GM19438 (cell line): ENCODE measurements around the gene PEX14.

Source experiments
- ATAC-seq: cut with Tn5 transposase; IDR thresholded peaks from one replicate; pipeline ENCODE4 v1.9.1; 2021; ENCODE audit warnings: low read depth; ENCODE audit not compliant: unreplicated experiment

The PEX14 gene

DNA sequence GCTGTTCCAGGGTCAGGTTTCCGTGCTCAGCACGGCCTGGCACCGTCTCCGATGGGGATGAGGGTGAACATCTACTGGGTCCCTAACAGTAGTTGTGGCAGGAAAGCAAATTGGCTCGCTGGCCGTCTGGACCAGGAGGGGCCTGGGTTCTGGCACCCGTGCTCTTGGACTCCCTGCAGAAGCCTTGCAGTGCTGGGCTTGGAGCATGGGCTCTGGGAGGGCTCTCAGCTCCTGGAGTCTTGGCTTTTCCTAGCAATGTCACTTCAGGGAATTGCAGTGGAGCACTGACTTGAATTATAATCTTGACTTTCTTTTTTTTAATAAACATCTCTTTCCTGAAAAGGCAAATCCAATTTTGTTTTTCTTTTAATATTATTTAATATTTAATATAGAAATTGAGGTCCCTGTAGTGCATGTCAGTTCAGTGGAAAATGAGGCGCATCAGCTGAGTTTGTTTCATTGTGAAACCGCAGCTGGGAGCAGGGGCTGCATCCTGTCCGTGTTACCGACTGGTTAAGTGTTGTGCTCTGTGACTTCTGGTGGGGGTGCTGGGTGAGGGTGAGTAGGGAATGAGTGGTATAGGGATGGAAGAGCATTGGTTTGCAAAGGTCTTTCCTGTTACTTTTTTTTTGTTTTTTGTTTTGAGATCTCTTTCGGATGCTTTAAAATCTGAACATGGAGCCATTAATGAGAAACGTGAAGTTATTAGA lies 64.1 kb downstream of the PEX14 start:
- no peak for ATAC-seq

DNA sequence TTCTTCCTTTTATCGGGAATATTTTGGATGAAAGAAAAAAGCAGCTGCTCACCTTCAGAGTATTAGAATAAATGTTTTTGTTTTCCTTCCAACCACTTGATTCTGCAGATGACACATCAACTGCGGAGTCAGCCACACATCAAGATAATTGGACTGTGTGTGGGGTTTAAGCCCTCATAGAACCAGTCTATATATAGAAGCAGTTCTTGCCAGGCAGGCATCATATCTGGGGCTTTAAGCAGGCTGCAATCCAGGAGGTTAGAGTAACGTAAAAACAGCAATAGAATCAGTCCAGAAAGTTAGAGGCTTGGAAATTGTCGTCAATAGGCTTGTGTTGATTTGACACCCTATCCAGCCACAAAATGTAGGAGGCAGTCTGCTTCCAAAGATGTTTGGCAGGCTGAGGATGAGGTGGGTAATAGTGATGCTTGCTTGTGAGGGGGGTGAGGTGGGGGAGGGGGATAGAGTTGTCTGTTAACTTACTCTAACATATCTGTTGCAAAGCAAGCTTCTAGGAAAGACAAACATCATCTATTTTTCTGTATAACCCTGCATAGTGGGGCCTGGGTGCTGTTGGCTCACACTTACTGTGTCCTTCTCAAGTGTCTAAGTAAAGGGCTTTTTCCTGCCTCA lies 64.8 kb downstream of the PEX14 start:
- ATAC-seq: no peak

DNA sequence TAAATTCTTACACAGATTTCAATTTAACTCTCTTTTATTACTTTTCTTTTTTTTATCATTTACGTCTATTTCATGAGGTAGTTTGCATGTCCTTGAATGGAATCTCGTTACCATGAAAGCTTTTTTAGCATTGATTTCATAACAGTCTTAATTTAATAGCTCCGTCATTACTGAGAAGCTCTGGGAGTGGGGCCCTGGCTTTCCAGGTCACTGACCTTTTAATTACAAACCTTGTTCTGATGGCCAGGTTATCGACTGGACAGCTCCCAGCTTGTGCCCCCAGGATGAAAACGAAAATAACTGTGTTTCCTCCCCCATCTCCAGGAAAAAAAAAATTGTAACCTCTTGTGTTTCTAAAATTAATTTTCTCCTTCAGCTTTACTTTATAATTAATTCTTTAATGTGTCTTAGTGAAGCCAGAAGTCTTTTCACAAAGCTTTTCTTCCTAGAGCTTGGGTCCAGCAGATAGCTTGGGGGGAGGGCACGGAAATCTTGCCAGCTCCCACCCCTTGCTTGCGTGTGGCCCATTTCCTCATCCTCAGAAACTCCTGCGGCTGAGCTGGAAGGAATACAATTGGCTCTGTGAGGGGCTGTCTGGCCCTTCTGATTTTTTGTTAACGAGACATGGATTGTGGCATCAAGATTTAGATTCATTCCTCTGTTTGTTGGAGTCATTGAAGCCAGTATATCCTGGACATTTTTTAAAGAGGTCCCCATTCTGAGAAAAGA lies 65.7 kb downstream of the PEX14 start:
- no peak for ATAC-seq

DNA sequence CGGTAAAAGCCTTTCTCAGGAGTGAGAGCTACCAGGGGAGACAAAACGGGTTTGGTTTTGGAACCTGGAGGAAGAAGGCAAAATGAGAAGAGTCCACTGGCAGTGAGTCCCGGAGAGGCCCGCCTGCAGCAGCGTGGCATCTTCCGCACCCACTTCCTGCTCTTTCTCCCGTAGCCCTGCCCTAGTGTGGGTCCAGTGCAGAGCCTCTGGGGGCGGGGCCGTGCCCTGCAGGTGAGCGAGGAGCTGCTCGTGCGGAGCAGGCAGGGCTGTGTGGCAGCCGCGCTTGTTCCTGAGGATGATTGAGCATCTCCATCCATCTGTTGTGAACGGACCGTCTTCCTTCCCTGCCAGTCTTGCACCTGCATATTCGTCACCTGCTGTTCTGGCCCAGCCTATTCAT lies 66.5 kb downstream of the PEX14 start:
- ATAC-seq: no peak

DNA sequence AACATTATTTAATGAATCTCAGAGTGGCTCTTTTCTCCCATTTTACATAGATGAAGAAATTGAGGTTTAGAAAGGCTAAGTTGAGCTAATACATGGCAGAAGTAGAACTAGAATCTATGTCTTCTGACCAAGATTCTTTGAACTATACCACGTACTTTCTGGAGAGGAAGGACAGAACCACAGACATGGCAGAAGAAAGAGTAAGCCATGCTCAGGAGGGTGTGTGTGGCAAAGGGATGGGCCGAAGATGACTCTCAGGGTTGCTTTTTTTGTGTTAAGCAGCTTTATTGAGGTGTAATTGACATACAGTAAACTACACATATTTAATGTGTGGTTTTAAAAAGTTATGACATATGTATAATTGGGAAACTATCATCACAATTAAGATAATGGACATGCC lies 69.5 kb downstream of the PEX14 start:
- no peak for ATAC-seq

DNA sequence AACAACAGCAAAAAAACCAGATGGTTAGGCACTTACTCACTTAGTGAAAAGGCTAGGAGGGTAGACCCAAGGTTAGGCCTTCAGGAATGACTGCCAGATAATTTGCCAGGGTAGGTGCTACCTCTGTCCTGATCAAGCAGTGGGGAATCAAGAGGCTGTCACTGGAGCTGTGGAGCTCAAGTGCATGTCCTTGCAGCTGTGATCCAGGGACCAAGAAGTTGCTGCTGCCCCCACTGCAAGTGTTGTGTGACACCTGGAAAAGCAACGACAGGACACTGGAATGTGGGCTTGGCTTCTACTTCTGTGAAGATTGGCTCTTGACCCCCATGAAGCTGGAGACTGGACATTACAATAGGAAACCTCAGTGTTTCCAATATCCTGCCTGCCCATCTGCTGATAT lies 72.1 kb downstream of the PEX14 start:
- ATAC-seq: no peak

DNA sequence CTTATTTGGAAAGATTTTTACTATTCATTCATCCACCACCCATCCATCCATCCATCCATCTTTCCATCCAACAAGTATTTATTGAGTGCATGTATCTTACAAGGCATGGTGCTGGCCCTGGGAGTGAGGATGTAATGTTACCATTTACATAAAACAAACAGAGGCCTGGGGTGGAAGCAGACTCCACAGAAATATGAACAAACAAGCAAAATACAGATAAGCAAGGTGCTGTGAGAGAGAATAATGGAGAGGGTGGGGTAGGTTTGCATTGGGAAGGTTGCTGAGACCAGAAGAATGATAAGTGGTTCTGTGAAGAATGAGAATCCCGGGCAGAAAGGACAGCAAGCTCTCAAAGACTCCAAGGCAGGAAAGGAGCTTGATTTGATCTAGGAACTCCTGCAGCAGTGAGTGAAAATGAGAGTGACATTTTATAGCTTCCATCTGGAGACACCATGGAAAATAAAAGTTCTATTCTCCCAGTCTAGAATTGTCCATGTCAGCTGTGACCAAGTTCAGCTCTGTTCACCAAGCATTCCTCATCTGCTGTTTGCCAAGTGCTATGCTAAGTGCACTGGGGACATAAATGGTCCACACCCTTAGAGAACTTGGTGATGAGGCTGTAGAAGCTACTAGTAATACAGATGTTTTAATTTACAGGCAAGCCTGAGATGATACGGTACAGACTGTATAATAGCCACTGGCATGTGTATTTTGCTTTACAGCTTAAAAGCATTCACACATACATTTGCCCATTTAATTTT lies 75.3 kb downstream of the PEX14 start:
- ATAC-seq: no peak

DNA sequence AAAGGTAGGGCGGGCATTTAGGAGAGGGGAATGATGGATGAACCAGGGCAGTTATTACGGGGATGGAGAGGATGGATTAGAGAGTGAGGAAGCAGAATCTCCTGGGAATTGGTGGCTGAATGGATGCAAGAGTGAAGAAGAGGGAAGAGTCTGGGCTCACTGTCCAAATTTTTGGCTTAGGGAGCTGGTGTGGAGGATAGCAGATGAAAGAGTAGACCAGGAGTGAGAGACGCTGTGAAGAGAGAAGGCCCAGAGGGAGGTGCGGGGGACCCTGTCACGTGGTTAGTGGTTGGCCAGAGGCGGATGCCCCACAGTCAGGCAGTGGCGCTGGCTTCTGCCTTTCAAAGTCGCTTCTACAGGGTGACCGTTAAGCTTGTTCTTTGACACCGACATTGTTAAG lies 78.4 kb downstream of the PEX14 start:
- ATAC-seq: no peak

DNA sequence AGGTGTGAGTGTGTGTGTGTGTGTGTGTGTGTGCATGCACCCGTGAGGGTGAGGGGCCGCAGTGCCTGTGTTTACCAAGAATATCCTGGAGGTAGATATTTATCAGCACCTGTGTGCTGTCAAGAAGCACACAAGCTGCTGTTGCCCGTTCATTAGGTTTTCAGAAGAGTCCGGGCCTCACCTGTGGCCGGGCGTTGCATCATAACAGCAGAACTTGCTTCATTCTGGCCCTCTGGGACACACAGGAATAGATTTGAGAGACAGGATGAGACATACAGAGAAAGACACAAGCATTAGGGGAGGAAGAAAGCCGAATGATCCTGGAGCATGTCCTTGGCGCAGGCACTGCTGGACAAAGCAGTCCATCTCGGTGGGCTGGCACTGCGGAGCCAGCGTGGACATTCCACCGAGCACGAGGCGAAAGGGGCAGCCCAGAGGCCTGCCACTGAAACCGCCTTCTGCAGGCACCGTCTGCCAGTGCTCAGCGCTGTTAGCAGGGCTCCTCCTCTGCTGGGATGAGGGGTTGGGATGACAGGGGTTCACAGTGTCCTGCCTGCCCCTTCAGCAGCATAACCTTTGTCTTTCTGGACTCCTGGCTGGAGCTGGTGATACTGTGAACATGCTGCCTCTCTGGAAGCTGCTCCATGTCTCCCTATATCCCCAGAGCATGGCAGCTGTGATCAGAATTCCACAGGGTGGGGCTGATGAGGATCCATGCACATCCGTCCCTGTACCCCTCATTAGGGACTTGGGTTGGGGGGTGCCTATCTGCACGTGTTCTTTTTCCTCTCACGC lies 81.1 kb downstream of the PEX14 start:
- ATAC-seq: no peak

DNA sequence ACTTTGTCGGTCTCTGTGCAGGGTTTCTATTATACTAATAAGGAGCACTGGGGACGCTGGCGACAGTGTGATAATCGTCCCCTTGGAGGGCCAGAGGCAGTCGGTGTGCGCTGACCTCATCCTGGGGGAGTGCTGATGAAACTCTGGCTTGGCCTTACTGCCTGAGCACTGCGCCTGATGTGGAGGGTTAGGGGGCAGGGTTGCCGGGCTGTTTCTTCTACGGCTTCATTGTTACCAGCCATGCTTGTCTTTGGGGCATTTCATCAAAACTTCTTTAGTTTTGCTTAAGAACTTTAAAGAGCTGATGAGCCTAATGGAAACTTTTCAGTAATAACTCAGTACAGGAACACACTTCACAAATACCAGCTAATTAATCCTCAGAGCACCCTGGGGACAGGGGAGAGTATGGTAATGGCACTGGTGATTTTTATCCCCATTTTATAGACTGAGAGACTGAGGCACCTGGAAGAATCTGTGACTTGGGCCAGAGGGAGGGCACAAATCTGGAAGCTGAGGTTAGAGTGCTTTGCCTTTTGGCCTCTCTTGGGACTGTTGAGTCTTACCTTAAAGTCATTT lies 81.8 kb downstream of the PEX14 start:
- no peak for ATAC-seq

DNA sequence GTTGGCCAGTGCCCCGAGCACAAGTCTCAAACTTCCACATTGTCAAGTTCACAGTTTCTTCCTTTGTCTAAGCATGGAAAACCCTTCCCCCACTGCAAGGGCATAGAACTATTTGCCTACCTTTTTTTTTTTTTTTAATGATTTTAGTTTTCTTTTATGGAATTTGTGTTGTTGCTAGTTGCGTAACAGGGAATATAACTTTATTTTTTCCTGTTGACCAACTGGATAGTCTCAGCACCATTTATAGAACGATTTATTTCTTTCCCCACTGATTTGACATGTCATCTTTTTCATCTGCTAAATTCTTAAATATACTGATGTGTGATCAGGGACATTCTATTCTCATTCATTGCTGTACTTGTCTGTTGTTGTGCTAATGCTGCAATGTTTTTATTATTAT lies 83.0 kb downstream of the PEX14 start:
- ATAC-seq: no peak

DNA sequence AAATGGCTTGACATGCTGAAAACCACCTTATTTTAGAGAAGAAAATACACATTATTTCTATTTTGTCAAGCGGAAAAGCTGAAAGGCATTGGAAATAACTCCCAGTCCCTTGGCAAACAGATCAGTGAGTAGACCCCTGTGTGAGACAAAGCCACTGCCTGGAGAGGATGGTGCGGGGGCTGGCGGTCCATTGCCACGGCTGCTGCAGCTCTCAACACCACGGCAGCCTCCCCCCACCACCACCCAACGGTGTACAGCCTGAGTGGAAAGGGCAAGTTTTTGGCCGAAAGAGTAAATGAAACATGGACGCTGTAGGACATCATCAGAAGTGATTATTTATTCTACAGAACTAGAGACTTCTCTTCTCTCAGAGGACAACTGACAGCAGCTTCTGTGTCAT lies 84.6 kb downstream of the PEX14 start:
- ATAC-seq: no peak

DNA sequence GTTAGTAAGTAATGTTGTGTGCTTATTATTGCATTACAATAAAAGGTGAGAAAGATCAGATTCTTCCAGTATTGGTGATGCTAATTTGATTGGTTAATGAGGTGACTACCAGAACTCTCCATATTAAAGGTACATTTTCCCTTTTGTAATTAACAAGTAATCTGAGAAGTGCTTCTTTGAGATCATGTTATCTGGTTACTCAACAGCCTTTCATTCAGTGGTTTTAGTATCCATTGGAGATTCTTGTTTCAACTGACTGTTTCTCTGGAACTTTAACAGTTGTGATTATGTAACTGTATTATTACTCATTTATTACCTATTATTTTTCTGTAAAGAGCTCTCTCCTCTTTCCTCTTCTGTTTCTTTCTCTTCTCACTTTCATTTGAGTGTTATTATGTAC lies 86.7 kb downstream of the PEX14 start:
- ATAC-seq: no peak

DNA sequence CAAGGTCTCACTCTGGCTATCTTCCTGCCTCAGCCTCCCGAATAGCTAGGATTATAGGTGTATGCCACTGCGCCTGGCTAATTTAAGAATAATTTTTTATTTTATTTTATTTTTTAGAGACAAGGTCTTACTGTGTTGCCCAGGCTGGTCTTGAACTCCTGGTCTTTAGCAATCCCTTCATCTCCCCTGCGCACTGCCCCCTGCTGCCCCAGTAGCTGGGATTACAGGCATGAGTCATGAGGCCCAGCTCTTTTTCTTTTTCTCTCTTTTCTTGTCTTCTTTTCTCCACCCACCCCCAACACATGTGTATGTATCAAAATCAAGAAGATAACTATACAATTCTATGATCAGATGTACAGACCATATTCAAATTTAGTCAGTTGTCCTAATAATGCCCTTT lies 87.2 kb downstream of the PEX14 start:
- no peak for ATAC-seq

DNA sequence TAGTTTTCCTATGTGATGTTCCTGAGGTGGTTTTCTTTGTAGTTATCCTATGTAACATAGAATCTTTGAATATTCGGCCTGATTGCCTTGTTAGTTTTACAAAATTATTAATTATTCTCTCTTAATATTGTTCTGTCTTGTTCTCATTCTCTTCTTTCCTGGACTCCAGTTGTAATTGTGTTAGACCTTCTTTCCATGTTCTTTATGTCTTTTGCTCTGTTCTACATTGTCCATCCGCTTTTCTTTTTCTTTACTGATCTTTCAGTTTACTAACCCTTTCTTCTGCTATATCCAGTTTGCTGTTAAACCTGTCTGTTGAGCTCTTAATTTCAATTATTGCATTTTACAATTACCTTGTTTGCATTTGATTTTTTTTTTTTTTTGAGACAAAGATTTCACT lies 89.3 kb downstream of the PEX14 start:
- no peak for ATAC-seq

DNA sequence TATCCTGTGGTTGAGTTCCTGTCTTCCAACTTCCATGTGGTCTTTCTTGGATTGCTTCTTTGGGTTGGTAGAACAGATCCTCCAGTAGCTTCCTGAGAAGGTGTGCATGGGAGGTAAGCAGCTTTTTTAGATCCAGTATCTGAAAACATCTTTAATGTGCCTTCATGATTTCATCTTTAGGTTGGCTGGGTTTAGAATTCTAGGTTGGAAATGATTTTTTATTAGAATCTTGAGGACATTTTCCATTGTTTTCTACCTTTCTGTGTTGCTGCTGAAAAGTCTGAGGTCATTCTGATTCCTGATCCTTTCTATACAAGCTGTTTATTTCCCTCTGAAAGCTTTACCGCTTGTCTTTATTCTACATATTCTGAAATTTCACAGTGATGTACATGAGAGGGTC lies 94.8 kb downstream of the PEX14 start:
- ATAC-seq: no peak

DNA sequence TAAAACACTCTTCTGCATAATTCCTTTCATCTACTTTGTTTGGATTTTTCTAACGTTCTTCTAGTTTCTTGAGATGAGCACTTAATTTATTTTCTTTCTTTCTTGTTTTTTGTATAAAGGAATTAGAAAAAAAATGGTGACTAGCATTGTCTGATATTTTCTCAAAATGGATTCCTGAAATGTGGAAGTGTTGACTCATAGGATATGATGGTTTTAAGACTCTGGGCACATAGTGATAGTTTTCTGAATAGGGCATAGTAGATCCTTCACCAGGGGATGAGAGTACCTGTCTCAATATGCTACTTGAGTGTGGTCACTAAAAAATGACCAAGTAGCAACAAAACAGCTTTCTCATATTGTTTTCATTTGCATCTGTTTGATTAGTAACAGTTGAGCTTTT lies 100.9 kb downstream of the PEX14 start:
- ATAC-seq: no peak

DNA sequence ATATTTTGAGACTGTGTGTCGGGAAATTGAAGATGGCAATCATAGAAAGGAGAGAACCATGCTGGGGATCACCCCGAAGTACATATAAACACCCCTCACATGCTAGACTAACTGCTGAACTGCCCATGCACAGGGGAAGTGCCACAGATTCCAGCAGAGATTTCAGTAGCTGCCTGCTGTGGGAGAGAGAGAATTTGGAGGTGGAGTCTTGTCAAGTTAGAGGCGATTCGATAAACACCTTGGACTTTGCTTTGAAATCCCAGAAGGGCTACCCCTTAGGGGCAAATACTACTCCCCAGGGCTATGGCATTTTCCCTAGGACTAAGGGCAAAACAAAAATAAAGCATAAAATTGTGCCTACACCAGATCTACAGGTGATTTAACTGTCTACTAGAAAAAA lies 103.3 kb downstream of the PEX14 start:
- no peak for ATAC-seq

DNA sequence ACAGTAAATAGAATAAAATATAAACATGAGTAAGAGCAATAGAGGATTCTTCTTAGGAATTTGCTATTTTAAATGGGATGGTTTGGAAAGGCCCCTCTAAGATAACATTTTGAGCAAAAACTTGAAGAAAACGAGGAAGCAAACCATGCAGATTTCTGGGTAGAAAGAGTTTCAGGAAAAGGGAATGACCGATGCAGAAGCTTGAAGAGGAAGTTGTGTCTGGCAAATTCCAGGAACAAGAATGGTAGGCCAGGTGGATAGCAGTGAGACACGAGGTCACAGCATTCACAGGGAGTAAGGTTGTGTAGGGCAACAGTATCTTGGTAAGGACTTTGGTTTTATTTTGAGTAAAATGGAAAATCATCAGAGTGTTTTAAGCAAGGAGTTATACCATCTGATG lies 108.9 kb downstream of the PEX14 start:
- ATAC-seq: no peak

DNA sequence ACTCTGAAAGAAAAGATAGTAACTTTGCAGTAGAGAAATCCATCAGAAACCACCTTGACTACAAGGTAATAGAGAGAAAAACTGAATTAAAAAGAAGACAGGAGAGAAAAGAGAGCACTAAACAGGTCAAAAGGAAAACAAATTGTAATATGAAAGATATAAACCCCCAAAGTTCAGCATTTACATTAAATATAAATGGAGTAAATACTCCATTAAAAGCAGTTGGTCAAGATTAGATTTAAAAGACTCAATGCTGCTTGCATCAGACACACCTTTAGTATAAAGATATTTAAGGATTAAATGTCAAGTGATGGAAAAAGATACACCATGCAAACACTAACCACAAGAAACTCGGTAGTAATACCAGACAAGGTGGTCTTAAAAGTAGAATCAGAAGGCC lies 110.5 kb downstream of the PEX14 start:
- no peak for ATAC-seq
